BE2C (cell line): ENCODE measurements around the gene ESYT3.

Experiments used
- DNase-seq: peaks from one replicate; pipeline ENCODE4 v3.0.0-alpha.2; 2020
- H3K27me3 ChIP-seq: fragments of 250-450 bp; sonication (Bioruptor Pico); 2 replicates; pipeline ENCODE4 v1.5.1; 2020; ENCODE audit warnings: mild to moderate bottlenecking
- H3K36me3 ChIP-seq: fragments of 250-450 bp; sonication (Bioruptor Pico); 2 replicates; pipeline ENCODE4 v1.5.1; 2020; ENCODE audit warnings: mild to moderate bottlenecking
- H3K4me1 ChIP-seq: fragments of 250-450 bp; sonication (Bioruptor Pico); 2 replicates; pipeline ENCODE4 v1.5.1; 2020
- H3K4me3 ChIP-seq: 2 replicates; pipeline ENCODE4 v1.5.1; 2011; ENCODE audit warnings: low read depth, low read length
- H3K9me3 ChIP-seq: fragments of 250-450 bp; sonication (Bioruptor Pico); 2 replicates; pipeline ENCODE4 v1.5.1; 2020
- TF ChIP-seq, protein P1 (sequence below): IDR thresholded peaks from 2 replicates; pipeline ENCODE4 v1.5.1; 2012; ENCODE audit warnings: mild to moderate bottlenecking, low read depth, low read length

The ESYT3 gene

DNA sequence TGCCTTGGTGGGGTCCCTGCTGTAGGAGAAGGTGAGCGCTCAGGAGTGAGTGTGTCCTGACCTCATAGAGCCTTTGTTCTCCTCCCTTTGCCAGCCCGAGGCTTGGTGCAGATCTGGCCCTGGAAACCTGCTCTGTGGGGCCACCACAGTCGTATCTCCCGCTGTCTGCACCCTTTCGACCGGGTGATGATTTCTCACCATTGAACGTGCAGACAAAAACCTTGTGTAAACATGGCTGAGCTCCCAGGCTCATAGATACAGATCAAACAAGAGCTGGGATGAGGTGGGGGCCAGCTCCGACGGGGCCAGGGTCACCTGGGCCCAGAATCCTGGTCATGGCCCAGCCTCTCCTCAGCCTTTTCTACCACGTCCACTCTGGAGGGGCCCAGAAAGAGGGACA is 34.6 kb upstream of the ESYT3 start:
- TF ChIP-seq, protein P1, sequence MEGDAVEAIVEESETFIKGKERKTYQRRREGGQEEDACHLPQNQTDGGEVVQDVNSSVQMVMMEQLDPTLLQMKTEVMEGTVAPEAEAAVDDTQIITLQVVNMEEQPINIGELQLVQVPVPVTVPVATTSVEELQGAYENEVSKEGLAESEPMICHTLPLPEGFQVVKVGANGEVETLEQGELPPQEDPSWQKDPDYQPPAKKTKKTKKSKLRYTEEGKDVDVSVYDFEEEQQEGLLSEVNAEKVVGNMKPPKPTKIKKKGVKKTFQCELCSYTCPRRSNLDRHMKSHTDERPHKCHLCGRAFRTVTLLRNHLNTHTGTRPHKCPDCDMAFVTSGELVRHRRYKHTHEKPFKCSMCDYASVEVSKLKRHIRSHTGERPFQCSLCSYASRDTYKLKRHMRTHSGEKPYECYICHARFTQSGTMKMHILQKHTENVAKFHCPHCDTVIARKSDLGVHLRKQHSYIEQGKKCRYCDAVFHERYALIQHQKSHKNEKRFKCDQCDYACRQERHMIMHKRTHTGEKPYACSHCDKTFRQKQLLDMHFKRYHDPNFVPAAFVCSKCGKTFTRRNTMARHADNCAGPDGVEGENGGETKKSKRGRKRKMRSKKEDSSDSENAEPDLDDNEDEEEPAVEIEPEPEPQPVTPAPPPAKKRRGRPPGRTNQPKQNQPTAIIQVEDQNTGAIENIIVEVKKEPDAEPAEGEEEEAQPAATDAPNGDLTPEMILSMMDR = no peak
- H3K4me1 ChIP-seq = no peaks in the 10 kb centered on the region
- H3K9me3 ChIP-seq = no peaks in the 10 kb centered on the region
- no peak for DNase-seq
- H3K36me3 ChIP-seq = no peaks in the 10 kb centered on the region
- H3K27me3 ChIP-seq = no peaks in the 10 kb centered on the region
- H3K4me3 ChIP-seq = no peak overlapping the region

DNA sequence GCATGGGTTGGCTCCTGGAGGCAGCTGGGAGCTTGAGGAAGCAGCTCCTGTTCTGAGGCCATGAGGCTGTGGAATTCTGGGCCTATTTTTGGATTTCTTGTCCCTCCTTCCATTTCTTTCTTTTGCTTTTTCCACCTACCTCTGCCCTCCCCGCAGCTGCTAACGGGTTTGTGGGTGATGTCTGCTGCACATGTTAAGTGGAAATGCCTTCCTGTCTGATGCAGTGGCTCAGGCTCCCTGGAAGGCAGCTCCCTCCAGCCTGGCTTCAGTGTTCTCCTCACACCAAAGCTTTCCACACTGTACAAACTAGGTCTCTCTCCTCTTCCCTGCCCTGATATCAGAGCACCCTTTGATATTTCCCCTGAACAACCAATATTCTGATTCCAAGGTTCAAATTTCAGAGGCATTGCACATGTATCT is 33.8 kb upstream of the ESYT3 start:
- Histone ChIP-seq H3K36me3 (no peaks in the 10 kb centered on the region), H3K9me3 (no peaks in the 10 kb centered on the region), H3K4me3 (no peak overlapping the region), H3K4me1 (no peaks in the 10 kb centered on the region), H3K27me3 (no peaks in the 10 kb centered on the region; the same call in 1 of the 2 replicates)
- DNase-seq = no peak
- TF ChIP-seq, protein P1 = no peak

DNA sequence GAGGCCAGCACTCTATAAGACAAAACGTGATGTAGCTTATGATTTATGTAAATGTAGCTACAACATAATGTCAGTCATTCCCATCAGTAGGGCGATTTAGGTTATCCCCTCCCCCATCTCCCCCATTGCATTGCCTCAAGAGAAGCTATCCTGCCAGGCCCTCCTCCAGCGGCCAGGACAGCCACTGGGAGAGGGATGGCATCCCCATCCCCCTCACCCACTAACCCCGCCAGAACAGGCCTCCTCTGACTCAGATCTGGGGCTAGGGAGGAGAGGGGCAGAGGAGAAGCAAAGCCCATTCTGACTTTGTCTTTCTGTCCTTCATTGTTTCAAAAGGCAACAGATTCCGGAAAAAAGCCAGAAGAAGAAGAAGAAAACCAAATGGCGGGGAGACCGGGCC is 32.6 kb upstream of the ESYT3 start:
- H3K9me3 ChIP-seq = no peaks in the 10 kb centered on the region
- no peaks in the 10 kb centered on the region for H3K4me1 ChIP-seq
- TF ChIP-seq, protein P1 = no peak
- H3K27me3 ChIP-seq = no peaks in the 10 kb centered on the region; the same call in 1 of the 2 replicates
- no peak overlapping the region for H3K4me3 ChIP-seq
- no peak for DNase-seq
- no peaks in the 10 kb centered on the region for H3K36me3 ChIP-seq

DNA sequence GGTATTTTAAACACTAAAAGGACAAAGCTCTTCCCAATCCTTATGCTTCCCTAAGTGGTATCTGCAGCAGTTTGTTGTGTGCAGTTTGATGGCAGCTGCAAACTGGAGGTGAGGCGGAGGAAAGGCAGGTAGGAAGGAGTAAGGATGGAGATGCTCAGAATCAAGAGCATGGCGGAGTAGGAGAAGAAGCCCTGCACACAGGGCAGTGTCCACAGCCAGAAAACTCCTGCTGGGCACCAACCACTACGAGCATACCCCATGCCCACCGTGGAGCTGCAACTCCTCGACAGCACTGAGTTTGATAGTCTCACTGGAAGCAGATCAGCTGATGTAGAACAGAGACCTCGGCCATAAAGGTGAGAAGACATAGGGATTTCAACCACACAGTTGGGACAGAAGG is 30.3 kb upstream of the ESYT3 start:
- Histone ChIP-seq H3K36me3 (no peaks in the 10 kb centered on the region), H3K4me3 (no peak overlapping the region), H3K4me1 (no peaks in the 10 kb centered on the region), H3K9me3 (no peaks in the 10 kb centered on the region), H3K27me3 (no peaks in the 10 kb centered on the region; the same call in 1 of the 2 replicates)
- TF ChIP-seq, protein P1 = no peak
- no peak for DNase-seq

DNA sequence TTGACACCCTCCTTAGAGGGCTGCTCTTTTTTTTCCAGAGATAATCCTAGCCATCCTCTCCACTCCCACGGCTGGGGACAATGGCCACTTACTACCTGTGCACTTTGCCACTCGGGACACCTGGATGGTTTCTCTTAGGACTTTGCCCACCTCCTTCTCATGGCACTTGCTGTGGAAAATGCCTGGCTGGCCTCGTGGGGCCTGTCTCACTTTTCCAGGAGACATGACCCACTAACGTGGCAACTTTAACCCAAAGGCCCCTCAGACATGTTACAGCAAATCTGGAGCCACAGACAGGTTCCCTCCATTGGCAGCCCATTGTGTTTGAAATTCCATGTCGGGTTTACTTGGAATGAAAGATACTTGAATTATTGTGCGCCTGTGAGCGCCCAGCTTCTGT is 29.4 kb upstream of the ESYT3 start:
- H3K36me3 ChIP-seq = no peaks in the 10 kb centered on the region
- TF ChIP-seq, protein P1 = no peak
- no peak overlapping the region for H3K4me3 ChIP-seq
- DNase-seq = no peak
- H3K4me1 ChIP-seq = no peaks in the 10 kb centered on the region
- no peaks in the 10 kb centered on the region; the same call in 1 of the 2 replicates for H3K27me3 ChIP-seq
- H3K9me3 ChIP-seq = no peaks in the 10 kb centered on the region

DNA sequence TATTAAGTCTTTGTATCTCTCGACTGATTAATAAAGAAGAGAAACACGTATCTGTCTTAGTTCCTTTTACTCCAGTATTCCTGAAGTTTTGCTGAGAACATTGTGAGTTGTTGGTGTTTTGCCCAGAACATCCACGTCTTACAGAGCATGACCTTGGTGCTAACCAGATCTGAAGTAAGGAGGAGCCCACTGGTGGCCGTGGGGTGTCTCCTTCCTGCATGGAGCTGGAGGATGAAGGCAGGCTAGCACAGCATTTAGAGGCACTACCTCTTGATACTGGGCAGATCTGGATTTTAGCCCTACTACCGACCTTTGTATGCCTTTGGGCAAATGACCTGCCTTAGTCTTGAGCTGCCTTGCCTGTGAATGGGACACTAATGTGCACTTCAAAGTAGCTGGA is 28.9 kb upstream of the ESYT3 start:
- Histone ChIP-seq H3K36me3 (no peaks in the 10 kb centered on the region), H3K27me3 (no peaks in the 10 kb centered on the region; the same call in 1 of the 2 replicates), H3K9me3 (no peaks in the 10 kb centered on the region), H3K4me1 (no peaks in the 10 kb centered on the region), H3K4me3 (no peak overlapping the region)
- TF ChIP-seq, protein P1 = no peak
- no peak for DNase-seq
